Activated CD8-positive, alpha-beta T cell treated with anti-CD3 and anti-CD28 coated beads for 36 hours (primary cell): Measurements from ENCODE around the gene SLC22A17. TPM values are rescaled to one million over a fixed set of nuclear protein-coding genes. Genes with fewer than 3 reads are reported as not detected.
"Not testable (repeated sequence)": the region's sequence is repeated elsewhere in the genome, so short reads cannot be mapped to it uniquely, and the experiment has no call there.

Experiments used
- ATAC-seq: fragments of 200-7000 bp; cut with Tn5 transposase; one replicate; pipeline ENCODE4 v1.10.0; 2021; ENCODE audit warnings: mild to moderate bottlenecking, moderate library complexity
- CTCF ChIA-PET: fragments of 350-600 bp; sonication (Branson Sonifier 250); formaldehyde crosslinking; loops from one replicate; lab custom pipeline; 2021; ENCODE audit warnings: antibody characterized with exemption; lab: Charles Lee
- POLR2A ChIA-PET: fragments of 350-600 bp; sonication (Branson Sonifier 250); formaldehyde crosslinking; loops from one replicate; lab custom pipeline; 2021; ENCODE audit warnings: antibody characterized with exemption; lab: Charles Lee
- DNase-seq: peaks from one replicate; pipeline ENCODE4 v3.0.0-alpha.2; 2020
- H3K27ac Mint-ChIP-seq: one replicate; pipeline ENCODE4 v1.8.0; 2021; ENCODE audit warnings: mild to moderate bottlenecking, mixed read lengths
- H3K27me3 Mint-ChIP-seq: one replicate; pipeline ENCODE4 v1.8.0; 2021; ENCODE audit warnings: mixed read lengths
- H3K36me3 Mint-ChIP-seq: one replicate; pipeline ENCODE4 v1.8.0; 2021; ENCODE audit warnings: low read depth, mixed read lengths
- H3K4me1 Mint-ChIP-seq: one replicate; pipeline ENCODE4 v1.8.0; 2021; ENCODE audit warnings: low read depth, mixed read lengths
- H3K4me3 Mint-ChIP-seq: one replicate; pipeline ENCODE4 v1.8.0; 2021; ENCODE audit warnings: mild to moderate bottlenecking, moderate library complexity, mixed read lengths
- H3K9me3 Mint-ChIP-seq: one replicate; pipeline ENCODE4 v1.8.0; 2021; ENCODE audit warnings: mixed read lengths
- CTCF ChIP-seq: fragments of 200-600 bp; IDR thresholded peaks from one replicate; pipeline ENCODE4 v1.8.0; 2022; ENCODE audit warnings: antibody characterized with exemption, mild to moderate bottlenecking
- intact Hi-C: fragments of 100-400 bp; cut with micrococcal nuclease; formaldehyde crosslinking; loops from one replicate; pipeline ENCODE4 v1.10.0; 2022
- total RNA-seq, 2 experiments: library from RNA; stranded (reverse); gene quantifications; one replicate each; pipeline ENCODE4 v1.2.3, GENCODE V29; 2021

Gene SLC22A17
- total RNA-seq, 2 experiments from 2014 or later, result 2.3 TPM

GRCh38 chr14:23398348-23398747, 45.7 kb upstream of the SLC22A17 start:
- intact Hi-C loops, result no loop called here
- H3K27ac Mint-ChIP-seq, result no peak overlapping the region
- POLR2A ChIA-PET, result no interaction called here
- no peaks in the 10 kb centered on the region for H3K9me3 Mint-ChIP-seq
- CTCF ChIA-PET, result no interaction called here
- H3K4me3 Mint-ChIP-seq, result no peak overlapping the region
- no peak for DNase-seq
- no peaks in the 10 kb centered on the region for H3K36me3 Mint-ChIP-seq
- no peaks in the 10 kb centered on the region for H3K4me1 Mint-ChIP-seq
- no peak for TF ChIP-seq CTCF
- ATAC-seq, result no peak
- no peaks in the 10 kb centered on the region for H3K27me3 Mint-ChIP-seq

GRCh38 chr14:23396781-23397407, 44.2 kb upstream of the SLC22A17 start:
- H3K4me3 Mint-ChIP-seq, result no peak overlapping the region
- H3K27me3 Mint-ChIP-seq, result peaks cover 2% of the 10 kb centered on the region
- H3K36me3 Mint-ChIP-seq, result no peaks in the 10 kb centered on the region
- DNase-seq, result no peak
- intact Hi-C loops, result no loop called here
- POLR2A ChIA-PET, result no interaction called here
- H3K9me3 Mint-ChIP-seq, result no peaks in the 10 kb centered on the region
- CTCF ChIA-PET, result interaction anchor here (1.8 kb wide), 1 partner anchor 17 kb away, joined by 9 read pairs; no protein-coding TSS in a partner anchor
- no peak for ATAC-seq
- H3K27ac Mint-ChIP-seq, result no peak overlapping the region
- H3K4me1 Mint-ChIP-seq, result no peaks in the 10 kb centered on the region
- TF ChIP-seq CTCF, result no peak

- Mint-ChIP-seq H3K9me3 (no peaks in the 10 kb centered on the region), H3K4me3 (no peak overlapping the region), H3K27me3 (peaks cover 2% of the 10 kb centered on the region), H3K27ac (no peak overlapping the region), H3K36me3 (no peaks in the 10 kb centered on the region), H3K4me1 (no peaks in the 10 kb centered on the region)
- ATAC-seq (no peak), DNase-seq (no peak)
- no peak for TF ChIP-seq CTCF
- intact Hi-C loops, result no loop called here
- POLR2A ChIA-PET, result no interaction called here
- CTCF ChIA-PET, result interaction anchor here (1.8 kb wide), 1 partner anchor 16 kb away, joined by 9 read pairs; no protein-coding TSS in a partner anchor
Observed at GRCh38 chr14:23396126-23396525, 43.4 kb upstream of the SLC22A17 start.

GRCh38 chr14:23392613-23393012, 39.9 kb upstream of the SLC22A17 start:
- Mint-ChIP-seq H3K36me3 (no peaks in the 10 kb centered on the region), H3K9me3 (no peaks in the 10 kb centered on the region), H3K4me3 (no peak overlapping the region), H3K27ac (no peak overlapping the region), H3K4me1 (no peaks in the 10 kb centered on the region), H3K27me3 (peaks cover 2% of the 10 kb centered on the region)
- TF ChIP-seq CTCF, result no peak
- intact Hi-C loops, result no loop called here
- DNase-seq (no peak), ATAC-seq (no peak)
- CTCF ChIA-PET, result interaction anchor here (1.9 kb wide), 1 partner anchor 13 kb away, joined by 7 read pairs; no protein-coding TSS in a partner anchor
- POLR2A ChIA-PET, result no interaction called here

- ATAC-seq, H3K4me1 Mint-ChIP-seq, H3K27ac Mint-ChIP-seq, DNase-seq, H3K9me3 Mint-ChIP-seq, H3K36me3 Mint-ChIP-seq, POLR2A ChIA-PET, H3K4me3 Mint-ChIP-seq, CTCF ChIA-PET, H3K27me3 Mint-ChIP-seq: not testable (repeated sequence)
- intact Hi-C loops, result loop anchor here (10.0 kb wide), 1 partner anchor 125 kb away; no protein-coding TSS in a partner anchor
Observed at GRCh38 chr14:23389871-23390270, 37.2 kb upstream of the SLC22A17 start.
